ENCODE results near the gene DDB1. TPM values are rescaled to one million over a fixed set of nuclear protein-coding genes. Genes with fewer than 3 reads are reported as not detected.
A peak's percentile ranks its signal among the peaks of the same experiment; 100 is the strongest.

The DDB1 gene
- total RNA-seq, 4 donors from 2014 or later = 102 to 164 (median 118) TPM

DNA sequence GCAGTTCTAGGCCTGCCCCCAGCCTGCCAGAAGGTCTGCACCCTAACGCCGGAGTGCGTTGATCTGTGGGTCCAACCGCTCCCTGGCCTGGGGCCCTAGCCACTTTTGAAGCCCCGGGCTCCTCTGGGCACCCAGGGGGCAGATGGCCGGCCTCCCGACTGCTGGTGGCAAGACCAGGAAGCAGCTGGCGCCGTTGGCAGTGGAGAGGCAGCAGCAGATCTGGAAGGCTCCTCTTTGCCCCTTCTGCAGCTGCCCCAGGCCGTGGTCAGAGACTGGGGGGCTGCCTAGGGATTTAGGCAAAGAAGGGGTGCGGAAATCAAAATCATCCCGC is 37.3 kb downstream of the DDB1 start:
- intact Hi-C loops (cut with DNase I) = no loop called here
- WGBS = 82% methylated on average over 6 of the region's 12 CpGs
- no peak for DNase-seq (ENCODE audit: extremely low spot score)
- Histone ChIP-seq H3K4me3 (peak overlapping the region; percentile 59 to 71 (median 64)), H3K9me3 (no peaks in the 10 kb centered on the region), H3K36me3 (peaks cover 9 to 26% (median 19%) of the 10 kb centered on the region in 4 donors), H3K4me1 (peaks cover 35 to 43% (median 42%) of the 10 kb centered on the region in 4 donors), H3K27me3 (peaks cover 0 to 50% (median 7%) of the 10 kb centered on the region in 4 donors), H3K27ac (replicated peaks in 1 of 4) (peak overlapping the region in 1 of 4 donors; percentile 28)
- TF ChIP-seq, protein P1, sequence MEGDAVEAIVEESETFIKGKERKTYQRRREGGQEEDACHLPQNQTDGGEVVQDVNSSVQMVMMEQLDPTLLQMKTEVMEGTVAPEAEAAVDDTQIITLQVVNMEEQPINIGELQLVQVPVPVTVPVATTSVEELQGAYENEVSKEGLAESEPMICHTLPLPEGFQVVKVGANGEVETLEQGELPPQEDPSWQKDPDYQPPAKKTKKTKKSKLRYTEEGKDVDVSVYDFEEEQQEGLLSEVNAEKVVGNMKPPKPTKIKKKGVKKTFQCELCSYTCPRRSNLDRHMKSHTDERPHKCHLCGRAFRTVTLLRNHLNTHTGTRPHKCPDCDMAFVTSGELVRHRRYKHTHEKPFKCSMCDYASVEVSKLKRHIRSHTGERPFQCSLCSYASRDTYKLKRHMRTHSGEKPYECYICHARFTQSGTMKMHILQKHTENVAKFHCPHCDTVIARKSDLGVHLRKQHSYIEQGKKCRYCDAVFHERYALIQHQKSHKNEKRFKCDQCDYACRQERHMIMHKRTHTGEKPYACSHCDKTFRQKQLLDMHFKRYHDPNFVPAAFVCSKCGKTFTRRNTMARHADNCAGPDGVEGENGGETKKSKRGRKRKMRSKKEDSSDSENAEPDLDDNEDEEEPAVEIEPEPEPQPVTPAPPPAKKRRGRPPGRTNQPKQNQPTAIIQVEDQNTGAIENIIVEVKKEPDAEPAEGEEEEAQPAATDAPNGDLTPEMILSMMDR (IDR thresholded peaks at IDR 0.05) = no peak
- TF ChIP-seq POLR2A (IDR thresholded peaks at IDR 0.05; ENCODE audit: low read depth) (no peak), POLR2AphosphoS5 (IDR thresholded peaks at IDR 0.05) (no peak), EP300 (IDR thresholded peaks at IDR 0.05) (no peak)

DNA sequence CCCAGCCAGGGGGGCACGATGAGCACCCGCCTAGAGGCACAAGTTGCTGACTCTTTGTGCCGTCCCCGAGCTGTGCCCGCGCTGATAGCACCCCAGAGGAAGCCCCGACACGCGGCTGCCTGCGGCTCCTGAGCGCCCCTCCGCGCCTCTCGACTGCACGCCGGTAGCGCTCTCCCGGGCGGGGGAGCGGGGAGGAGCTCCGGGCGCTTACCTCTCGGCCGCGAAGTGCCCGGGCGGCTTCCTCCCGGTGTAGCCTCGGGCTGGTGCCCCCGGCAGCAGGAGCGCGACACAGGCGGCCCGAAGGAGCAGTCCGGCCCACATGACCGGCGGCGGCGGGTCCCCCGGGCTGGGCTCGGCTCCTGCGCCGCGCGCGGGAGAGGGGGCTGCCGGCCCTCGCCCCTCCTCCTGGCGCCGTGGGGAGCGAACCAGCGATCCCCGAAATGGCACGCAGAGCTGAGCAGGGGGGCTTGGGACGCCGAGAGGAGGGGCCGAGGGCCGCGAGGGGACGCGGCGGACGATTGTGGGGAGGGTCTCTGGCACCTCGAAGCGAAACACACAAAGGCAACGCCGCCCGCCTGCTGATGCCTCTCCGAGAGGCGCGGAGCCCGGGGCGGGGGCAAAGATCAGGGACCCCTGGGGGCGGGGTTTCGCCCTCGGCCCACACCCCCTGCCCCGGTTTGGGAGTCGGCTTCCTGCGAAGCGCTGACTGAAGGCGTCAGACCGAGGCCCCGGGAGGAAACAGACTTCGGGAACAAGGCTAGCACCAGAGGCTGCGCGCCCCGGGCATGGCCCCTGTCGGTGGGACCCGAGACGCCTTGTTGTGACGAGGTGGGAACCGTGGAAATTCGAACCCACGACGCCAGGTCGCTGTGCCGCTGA is 37.9 kb downstream of the DDB1 start, which contains the start of gene VWCE:
TSS of gene VWCE (minus strand) at position 600 of the 879 bp plus-strand sequence. CDS start at position 321, 279 bp downstream.
- no peak for DNase-seq (ENCODE audit: extremely low spot score)
- Histone ChIP-seq H3K4me1 (peaks cover 35 to 43% (median 42%) of the 10 kb centered on the region in 4 donors), H3K4me3 (peak within 1 kb of the TSS; percentile 59 to 71 (median 64)), H3K27ac (replicated peaks in 1 of 4) (peak within 1 kb of the TSS in 2 of 4 donors; percentile 28 to 52), H3K9me3 (no peaks in the 10 kb centered on the region), H3K36me3 (peaks cover 3 to 20% (median 13%) of the 10 kb centered on the region in 4 donors), H3K27me3 (peaks cover 0 to 50% (median 7%) of the 10 kb centered on the region in 4 donors)
- WGBS = 3% methylated on average over 18 of the region's 97 CpGs
- TF ChIP-seq, protein P1 (IDR thresholded peaks at IDR 0.05) = no peak
- no peak for TF ChIP-seq POLR2AphosphoS5 (IDR thresholded peaks at IDR 0.05)
- TF ChIP-seq POLR2A (IDR thresholded peaks at IDR 0.05; ENCODE audit: low read depth) = no peak
- no peak for TF ChIP-seq EP300 (IDR thresholded peaks at IDR 0.05)
- intact Hi-C loops (cut with DNase I) = no loop called here

- Histone ChIP-seq H3K36me3 (peaks cover 0 to 11% (median 5%) of the 10 kb centered on the region in 4 donors), H3K4me1 (peaks cover 35 to 43% (median 42%) of the 10 kb centered on the region in 4 donors), H3K27ac (replicated peaks in 1 of 4) (peak overlapping the region in 1 of 4 donors; percentile 52), H3K4me3 (peak overlapping the region; percentile 59 to 71 (median 64)), H3K27me3 (peaks cover 0 to 50% (median 7%) of the 10 kb centered on the region in 4 donors), H3K9me3 (no peaks in the 10 kb centered on the region)
- TF ChIP-seq EP300 (IDR thresholded peaks at IDR 0.05) (no peak), POLR2AphosphoS5 (IDR thresholded peaks at IDR 0.05) (peak; percentile 31 to 50)
- no peak for DNase-seq (ENCODE audit: extremely low spot score)
- intact Hi-C loops (cut with DNase I) = no loop called here
- WGBS = 3% methylated on average over 21 of the region's 60 CpGs
Observed at GRCh38 chr11:61293867-61294716, 38.8 kb downstream of the DDB1 start.

- H3K36me3 ChIP-seq = no peaks in the 10 kb centered on the region
- WGBS = 94% methylated on average over 2 of the region's 2 CpGs
- H3K4me1 ChIP-seq = peaks cover 24 to 30% (median 28%) of the 10 kb centered on the region in 4 donors
- no peak overlapping the region for H3K4me3 ChIP-seq
- TF ChIP-seq, protein P1 (IDR thresholded peaks at IDR 0.05) = no peak
- TF ChIP-seq EP300 (IDR thresholded peaks at IDR 0.05) (no peak), POLR2AphosphoS5 (IDR thresholded peaks at IDR 0.05) (no peak), POLR2A (IDR thresholded peaks at IDR 0.05; ENCODE audit: low read depth) (no peak)
- peaks cover 0 to 50% (median 7%) of the 10 kb centered on the region in 4 donors for H3K27me3 ChIP-seq
- intact Hi-C loops (cut with DNase I) = no loop called here
- H3K9me3 ChIP-seq = no peaks in the 10 kb centered on the region
- no peak overlapping the region for H3K27ac ChIP-seq (replicated peaks in 1 of 4)
- DNase-seq (ENCODE audit: extremely low spot score) = no peak
Observed at GRCh38 chr11:61292356-61292755, 40.5 kb downstream of the DDB1 start.

Data from esophagus muscularis mucosa (tissue), 4 donors.